SJSA1 (cell line): ENCODE results near the gene CEBPA. TPM values are rescaled to one million over a fixed set of nuclear protein-coding genes. Genes with fewer than 3 reads are reported as not detected.

Source experiments
- DNase-seq, 2 experiments: peaks; one replicate each; pipeline ENCODE4 v3.0.0-alpha.2; 2015 to 2020; ENCODE audit warnings: low spot score in 2 of 2, low read depth in 1 of 2
- H3K27ac ChIP-seq: fragments of 250-450 bp; sonication (Bioruptor Pico); 2 replicates; pipeline ENCODE4 v1.5.1; 2020; ENCODE audit warnings: mild to moderate bottlenecking, moderate library complexity
- H3K27me3 ChIP-seq: fragments of 250-450 bp; sonication (Bioruptor Pico); replicated peaks from 2 replicates; pipeline ENCODE4 v1.5.1; 2020; ENCODE audit warnings: mild to moderate bottlenecking, moderate library complexity
- H3K36me3 ChIP-seq: fragments of 250-450 bp; sonication (Bioruptor Pico); 2 replicates; pipeline ENCODE4 v1.5.1; 2020; ENCODE audit warnings: mild to moderate bottlenecking
- H3K4me1 ChIP-seq: fragments of 250-450 bp; sonication (Bioruptor Pico); replicated peaks from 2 replicates; pipeline ENCODE4 v1.6.1; 2021; ENCODE audit warnings: mild to moderate bottlenecking
- H3K4me3 ChIP-seq: fragments of 250-450 bp; sonication (Bioruptor Pico); 2 replicates; pipeline ENCODE4 v1.5.1; 2020; ENCODE audit warnings: mild to moderate bottlenecking
- H3K9me3 ChIP-seq: fragments of 250-450 bp; sonication (Bioruptor Pico); replicated peaks from 2 replicates; pipeline ENCODE4 v1.5.1; 2020; ENCODE audit warnings: mild to moderate bottlenecking
- total RNA-seq: library from RNA; depleted of rRNA; stranded (reverse); fragments of >200 nt; shearing (Covaris generic); gene quantifications from 2 replicates; pipeline ENCODE4 v1.2.3, GENCODE V29; 2014

CEBPA gene
- total RNA-seq, 1 experiment from 2014 or later, result 0.13 TPM

- H3K4me3 ChIP-seq, result no peak overlapping the region
- DNase-seq, result peak in 1 of 2 experiments; percentile 12
- no peaks in the 10 kb centered on the region for H3K36me3 ChIP-seq
- 0 out of 2 replicates have a peak, but pooled peaks cover 4% of the 10 kb centered on the region for H3K27me3 ChIP-seq
- H3K4me1 ChIP-seq, result no peaks in the 10 kb centered on the region
- H3K9me3 ChIP-seq, result no peaks in the 10 kb centered on the region
- no peak overlapping the region for H3K27ac ChIP-seq
Observed at GRCh38 chr19:33273881-33274662, 28.3 kb downstream of the CEBPA start.

GRCh38 chr19:33273065-33273736 lies 29.1 kb downstream of the CEBPA start:
- Histone ChIP-seq H3K27ac (no peak overlapping the region), H3K36me3 (no peaks in the 10 kb centered on the region), H3K9me3 (no peaks in the 10 kb centered on the region), H3K4me1 (no peaks in the 10 kb centered on the region), H3K4me3 (no peak overlapping the region), H3K27me3 (0 out of 2 replicates have a peak, but pooled peaks cover 4% of the 10 kb centered on the region)
- no peak for DNase-seq

- H3K27me3 ChIP-seq, result peaks cover 10% of the 10 kb centered on the region; the same call in 1 of the 2 replicates
- H3K4me3 ChIP-seq, result no peak overlapping the region
- H3K36me3 ChIP-seq, result no peaks in the 10 kb centered on the region
- H3K9me3 ChIP-seq, result no peaks in the 10 kb centered on the region
- DNase-seq, result no peak
- H3K4me1 ChIP-seq, result no peaks in the 10 kb centered on the region
- H3K27ac ChIP-seq, result no peak overlapping the region
Observed at GRCh38 chr19:33271246-33272021, 30.9 kb downstream of the CEBPA start.

- Histone ChIP-seq H3K4me1 (no peaks in the 10 kb centered on the region), H3K4me3 (no peak overlapping the region), H3K27ac (no peak overlapping the region), H3K9me3 (no peaks in the 10 kb centered on the region), H3K36me3 (no peaks in the 10 kb centered on the region), H3K27me3 (peaks cover 10% of the 10 kb centered on the region; the same call in 1 of the 2 replicates)
- no peak for DNase-seq
Observed at GRCh38 chr19:33270769-33271168, 31.6 kb downstream of the CEBPA start.

- no peaks in the 10 kb centered on the region for H3K4me1 ChIP-seq
- no peak for DNase-seq
- no peaks in the 10 kb centered on the region for H3K9me3 ChIP-seq
- H3K27ac ChIP-seq, result no peak overlapping the region
- no peaks in the 10 kb centered on the region for H3K36me3 ChIP-seq
- H3K27me3 ChIP-seq, result peaks cover 10% of the 10 kb centered on the region; the same call in 1 of the 2 replicates
- no peak overlapping the region for H3K4me3 ChIP-seq
Observed at GRCh38 chr19:33269016-33269415, 33.3 kb downstream of the CEBPA start.

- no peak overlapping the region for H3K4me3 ChIP-seq
- no peak for DNase-seq
- H3K4me1 ChIP-seq, result no peaks in the 10 kb centered on the region
- peaks cover 14% of the 10 kb centered on the region; the same call in 1 of the 2 replicates for H3K27me3 ChIP-seq
- H3K27ac ChIP-seq, result no peak overlapping the region
- H3K36me3 ChIP-seq, result no peaks in the 10 kb centered on the region
- no peaks in the 10 kb centered on the region for H3K9me3 ChIP-seq
Observed at GRCh38 chr19:33268162-33268991, 34.0 kb downstream of the CEBPA start.

GRCh38 chr19:33267706-33268105 lies 34.6 kb downstream of the CEBPA start:
- DNase-seq, result no peak
- no peak overlapping the region for H3K27ac ChIP-seq
- no peak overlapping the region for H3K4me3 ChIP-seq
- H3K9me3 ChIP-seq, result no peaks in the 10 kb centered on the region
- H3K4me1 ChIP-seq, result no peaks in the 10 kb centered on the region
- H3K27me3 ChIP-seq, result peaks cover 19% of the 10 kb centered on the region
- no peaks in the 10 kb centered on the region for H3K36me3 ChIP-seq

- H3K4me3 ChIP-seq, result no peak overlapping the region
- no peak overlapping the region for H3K27ac ChIP-seq
- no peaks in the 10 kb centered on the region for H3K36me3 ChIP-seq
- H3K9me3 ChIP-seq, result no peaks in the 10 kb centered on the region
- no peak for DNase-seq
- H3K27me3 ChIP-seq, result peaks cover 21% of the 10 kb centered on the region
- no peaks in the 10 kb centered on the region for H3K4me1 ChIP-seq
Observed at GRCh38 chr19:33266974-33267484, 35.3 kb downstream of the CEBPA start.

- no peak overlapping the region for H3K4me3 ChIP-seq
- no peak overlapping the region for H3K27ac ChIP-seq
- no peaks in the 10 kb centered on the region for H3K4me1 ChIP-seq
- H3K36me3 ChIP-seq, result no peaks in the 10 kb centered on the region
- DNase-seq, result no peak
- peaks cover 25% of the 10 kb centered on the region for H3K27me3 ChIP-seq
- H3K9me3 ChIP-seq, result no peaks in the 10 kb centered on the region
Observed at GRCh38 chr19:33264881-33265445, 37.4 kb downstream of the CEBPA start.

- DNase-seq, result no peak
- Histone ChIP-seq H3K27ac (no peak overlapping the region), H3K36me3 (no peaks in the 10 kb centered on the region), H3K27me3 (peaks cover 27% of the 10 kb centered on the region), H3K9me3 (no peaks in the 10 kb centered on the region), H3K4me1 (no peaks in the 10 kb centered on the region), H3K4me3 (no peak overlapping the region)
Observed at GRCh38 chr19:33263325-33264023, 38.9 kb downstream of the CEBPA start.

- Histone ChIP-seq H3K27ac (no peak overlapping the region), H3K27me3 (peaks cover 21% of the 10 kb centered on the region), H3K4me3 (no peak overlapping the region), H3K36me3 (no peaks in the 10 kb centered on the region), H3K9me3 (no peaks in the 10 kb centered on the region), H3K4me1 (no peaks in the 10 kb centered on the region)
- no peak for DNase-seq
Observed at GRCh38 chr19:33261511-33262189, 40.7 kb downstream of the CEBPA start.
